HepG2 (cell line): Measurements from ENCODE around the gene TMEM132D. TPM values are rescaled to one million over a fixed set of nuclear protein-coding genes. Genes with fewer than 3 reads are reported as not detected.

Experiments used
- ATF6 ChIP-seq: sonication (generic); formaldehyde crosslinking; conservative IDR thresholded peaks from 2 replicates; pipeline ENCODE4 v1.4.0; 2020; ENCODE audit warnings: missing genetic modification reagents
- DRAP1 ChIP-seq: IDR thresholded peaks from 2 replicates; pipeline ENCODE4 v1.6.1; 2016; ENCODE audit warnings: missing genetic modification reagents, missing compliant biosample characterization
- EHMT2 ChIP-seq: fragments of 200-600 bp; sonication (generic); IDR thresholded peaks from 2 replicates; pipeline ENCODE4 v1.7.0; 2017; ENCODE audit warnings: antibody characterized with exemption, low read depth, low read length, borderline replicate concordance
- NR2F1 ChIP-seq, 2 experiments: fragments of 450-650 bp in 1 of 2; formaldehyde crosslinking in 1 of 2; IDR thresholded peaks; 2 replicates each; pipeline versions ENCODE4 v1.5.0 to v1.6.1; 2016 to 2020; ENCODE audit warnings: mild to moderate bottlenecking in 1 of 2, missing compliant biosample characterization in 1 of 2, missing genetic modification reagents in 1 of 2, moderate library complexity in 1 of 2
- POGK ChIP-seq: sonication (generic); formaldehyde crosslinking; conservative IDR thresholded peaks from 2 replicates; pipeline ENCODE4 v1.8.0; 2022; ENCODE audit warnings: mild to moderate bottlenecking, moderate library complexity, missing genetic modification reagents
- RBFOX2 ChIP-seq: fragments of 200-400 bp; formaldehyde crosslinking; IDR thresholded peaks from 2 replicates; pipeline ENCODE4 v1.6.1; 2017; ENCODE audit warnings: low read depth, mild to moderate bottlenecking, low read length
- SRY ChIP-seq: sonication (generic); formaldehyde crosslinking; IDR thresholded peaks from 2 replicates; pipeline ENCODE4 v1.8.0; 2022; ENCODE audit warnings: mild to moderate bottlenecking, missing genetic modification reagents
- ZBTB20 ChIP-seq: sonication (generic); formaldehyde crosslinking; IDR thresholded peaks from 2 replicates; pipeline ENCODE4 v1.8.1; 2023; ENCODE audit warnings: missing genetic modification reagents, low read depth, mild to moderate bottlenecking, borderline replicate concordance
- ZNF563 ChIP-seq: sonication (generic); formaldehyde crosslinking; IDR thresholded peaks from 2 replicates; pipeline ENCODE4 v1.8.0; 2022; ENCODE audit warnings: mild to moderate bottlenecking, moderate library complexity, missing genetic modification reagents
- polyA plus RNA-seq, 8 experiments: library from polyadenylated mRNA; depleted of rRNA in 3 of 8; stranded (reverse) in 7 of 8; unstranded in 1 of 8; fragments of >200 nt; fragmentation: Illumina TruSeq in 4 of 8; extraction: Trizol in 4 of 8; gene quantifications; 2 replicates each; pipeline versions ENCODE4 v1.2.1 to v1.2.3, GENCODE V29; 2011 to 2016; ENCODE audit warnings: low read depth in 4 of 8, missing spikeins in 1 of 8, mixed read lengths in 1 of 8; ENCODE audit not compliant: insufficient read depth in 1 of 8
- total RNA-seq, 5 experiments: library from RNA; depleted of rRNA; stranded (reverse); fragments of >200 nt; fragmentation: Illumina TruSeq; extraction: Trizol; gene quantifications; 2 replicates each; pipeline ENCODE4 v1.2.3, GENCODE V29; 2016; ENCODE audit warnings: low read depth in 1 of 5

The TMEM132D gene
- total and polyA plus RNA-seq, 2 of the 13 experiments (the other 11 are each of a cell fraction or from before 2014, with no cell fraction given): not detected

GRCh38 chr12:129570796-129571400 lies 332.9 kb downstream of the TMEM132D start (continued):
- TF ChIP-seq DRAP1: no peak
- no peak for TF ChIP-seq RBFOX2
- no peak for TF ChIP-seq POGK (CRISPR knock-in tag)
- no peak for TF ChIP-seq EHMT2
- TF ChIP-seq ZBTB20 (CRISPR knock-in tag): no peak
- no peak for TF ChIP-seq SRY (CRISPR knock-in tag)
- TF ChIP-seq NR2F1 (CRISPR knock-in tag; IDR thresholded peaks at IDR 0.05): no peak
- TF ChIP-seq ATF6 (CRISPR knock-in tag): no peak
- no peak for TF ChIP-seq ZNF563 (CRISPR knock-in tag)
